ENCODE data around the gene VWA1.

- TF ChIP-seq YY1 (IDR thresholded peaks at IDR 0.05; ENCODE audit: insufficient read depth, insufficient read length): no peak
- TF ChIP-seq SUZ12 (IDR thresholded peaks at IDR 0.05; ENCODE audit: extremely low read depth, insufficient read depth, insufficient read length): no peak
These were observed 13.7 kb downstream of the VWA1 start, which contains the start of gene ATAD3C for GRCh38 chr1:1449099-1449739.

Data from NT2/D1 (cell line).